Activated CD4-positive, alpha-beta T cell treated with anti-CD3 and anti-CD28 coated beads for 36 hours (primary cell): ENCODE data around the gene EEFSEC. TPM values are rescaled to one million over a fixed set of nuclear protein-coding genes. Genes with fewer than 3 reads are reported as not detected.
A peak's percentile ranks its signal among the peaks of the same experiment; 100 is the strongest.

Experiments
- ATAC-seq: fragments of 200-7000 bp; cut with Tn5 transposase; one replicate; pipeline ENCODE4 v1.10.0; 2021; ENCODE audit warnings: mild to moderate bottlenecking, moderate library complexity
- CTCF ChIA-PET: fragments of 350-600 bp; sonication (Branson Sonifier 250); formaldehyde crosslinking; loops from one replicate; lab custom pipeline; 2021; ENCODE audit warnings: antibody characterized with exemption; lab: Charles Lee
- POLR2A ChIA-PET: fragments of 350-600 bp; sonication (Branson Sonifier 250); formaldehyde crosslinking; loops from one replicate; lab custom pipeline; 2021; ENCODE audit warnings: antibody characterized with exemption, inconsistent platforms; lab: Charles Lee
- DNase-seq: peaks from one replicate; pipeline ENCODE4 v3.0.0-alpha.2; 2020
- H3K27ac Mint-ChIP-seq: one replicate; pipeline ENCODE4 v1.8.0; 2021; ENCODE audit warnings: mixed read lengths
- H3K27me3 Mint-ChIP-seq: one replicate; pipeline ENCODE4 v1.8.0; 2021; ENCODE audit warnings: mixed read lengths
- H3K36me3 Mint-ChIP-seq: one replicate; pipeline ENCODE4 v1.8.0; 2021; ENCODE audit warnings: low read depth, mixed read lengths
- H3K4me1 Mint-ChIP-seq: one replicate; pipeline ENCODE4 v1.8.0; 2021; ENCODE audit warnings: mixed read lengths
- H3K4me3 Mint-ChIP-seq: one replicate; pipeline ENCODE4 v1.8.0; 2021; ENCODE audit warnings: mild to moderate bottlenecking, moderate library complexity, mixed read lengths
- H3K9me3 Mint-ChIP-seq: one replicate; pipeline ENCODE4 v1.8.0; 2021; ENCODE audit warnings: low read depth, mixed read lengths
- intact Hi-C, 2 experiments: fragments of 100-400 bp; cut with DNase I in 1 of 2; cut with micrococcal nuclease in 1 of 2; formaldehyde crosslinking; loops; one replicate each; pipeline versions ENCODE4 v1.14.2 to v1.15.1; 2022 to 2024; cut with DNase I, micrococcal nuclease
- total RNA-seq, 2 experiments: library from RNA; stranded (reverse); gene quantifications; one replicate each; pipeline ENCODE4 v1.2.3, GENCODE V29; 2021

EEFSEC gene
- total RNA-seq, 2 experiments from 2014 or later, result 19.6 to 20.7 TPM

DNA sequence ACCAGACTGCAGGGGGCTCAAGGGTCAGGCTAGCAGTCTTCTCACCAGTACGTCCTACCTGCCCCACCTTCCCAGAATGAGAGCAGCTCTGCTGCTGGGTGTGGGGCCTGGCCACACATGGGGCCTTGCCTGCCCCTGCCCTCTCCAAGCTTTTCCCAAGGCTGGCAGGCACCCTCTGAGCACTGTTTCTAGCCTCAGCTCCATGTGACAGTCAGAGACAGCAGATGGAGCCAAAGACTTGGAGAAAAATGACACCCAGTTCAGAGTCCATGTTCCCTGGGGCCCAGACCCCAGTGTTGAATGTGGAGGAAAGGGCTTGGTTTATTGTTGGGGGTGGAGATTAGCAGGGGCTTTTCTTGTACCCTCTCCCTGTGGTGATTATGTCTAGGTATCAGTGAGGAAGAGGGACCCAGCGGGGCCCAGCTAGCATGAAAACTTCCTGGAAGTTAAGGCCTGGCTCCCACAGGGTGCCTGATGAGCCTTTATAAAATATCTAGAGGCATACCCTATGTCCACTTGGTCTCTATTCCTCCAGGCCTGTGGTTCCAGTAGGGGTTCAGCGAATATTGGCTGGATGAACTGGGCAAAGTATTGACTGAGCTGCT, 153.8 kb downstream of the EEFSEC start:
- ChIA-PET POLR2A (no interaction called here), CTCF (interaction anchor here (0.6 to 1.8 kb wide), 5 partner anchors 10 to 703 kb away, joined by 3 to 4 read pairs (median 3); no protein-coding TSS in a partner anchor)
- intact Hi-C loops, result no loop called here
- ATAC-seq, result no peak
- Mint-ChIP-seq H3K27ac (no peak overlapping the region), H3K4me1 (peaks cover 10% of the 10 kb centered on the region), H3K27me3 (no peaks in the 10 kb centered on the region), H3K36me3 (peaks cover 16% of the 10 kb centered on the region), H3K9me3 (no peaks in the 10 kb centered on the region), H3K4me3 (no peak overlapping the region)
- DNase-seq, result no peak

DNA sequence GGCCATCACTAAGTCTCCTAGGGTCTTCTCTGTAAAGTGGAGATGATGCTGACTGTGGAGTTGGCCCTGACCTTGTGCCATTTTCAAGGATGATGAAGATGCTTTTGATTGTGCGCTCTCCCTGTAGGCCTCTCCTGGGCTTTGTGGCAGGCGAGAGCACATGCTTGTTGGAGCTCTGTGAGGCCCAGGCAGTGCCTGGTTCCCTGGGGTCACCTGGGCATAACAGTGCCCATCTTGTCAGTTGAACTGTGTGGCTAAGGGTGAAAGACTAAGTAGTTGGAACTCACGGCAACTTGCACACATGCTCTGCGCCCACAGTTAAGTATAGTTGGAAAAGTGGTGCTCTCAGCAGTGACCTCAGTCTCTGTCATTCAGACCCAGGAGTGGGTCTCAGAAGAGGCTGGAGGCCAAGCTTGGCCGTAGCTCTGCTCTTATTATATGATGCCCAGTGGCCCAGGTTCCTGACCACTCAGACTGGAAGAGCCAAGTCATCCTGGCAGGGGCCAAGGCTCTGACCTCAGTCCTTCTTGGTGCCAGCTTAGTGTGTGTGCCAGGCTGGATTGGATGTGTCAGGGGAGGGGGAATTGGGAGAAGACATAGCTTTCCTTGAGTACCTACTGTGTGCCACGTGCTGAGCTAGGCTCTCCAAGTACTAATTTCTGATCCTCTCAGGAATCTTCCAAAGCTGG, 154.6 kb downstream of the EEFSEC start:
- Mint-ChIP-seq H3K27me3 (no peaks in the 10 kb centered on the region), H3K36me3 (peaks cover 16% of the 10 kb centered on the region), H3K27ac (no peak overlapping the region), H3K9me3 (no peaks in the 10 kb centered on the region), H3K4me1 (peaks cover 11% of the 10 kb centered on the region), H3K4me3 (no peak overlapping the region)
- DNase-seq (no peak), ATAC-seq (no peak)
- intact Hi-C loops, result no loop called here
- CTCF ChIA-PET, result no interaction called here
- POLR2A ChIA-PET, result no interaction called here

- Mint-ChIP-seq H3K36me3 (peaks cover 12% of the 10 kb centered on the region), H3K9me3 (no peaks in the 10 kb centered on the region), H3K4me3 (no peak overlapping the region), H3K27me3 (no peaks in the 10 kb centered on the region), H3K27ac (no peak overlapping the region), H3K4me1 (peaks cover 21% of the 10 kb centered on the region)
- intact Hi-C loops, result no loop called here
- DNase-seq, result no peak
- ChIA-PET POLR2A (no interaction called here), CTCF (interaction anchor here (1.4 kb wide), 1 partner anchor 11 kb away, joined by 5 read pairs; no protein-coding TSS in a partner anchor)
- ATAC-seq, result no peak
Measured at GRCh38 chr3:128309026-128309425, 155.7 kb downstream of the EEFSEC start.

DNA sequence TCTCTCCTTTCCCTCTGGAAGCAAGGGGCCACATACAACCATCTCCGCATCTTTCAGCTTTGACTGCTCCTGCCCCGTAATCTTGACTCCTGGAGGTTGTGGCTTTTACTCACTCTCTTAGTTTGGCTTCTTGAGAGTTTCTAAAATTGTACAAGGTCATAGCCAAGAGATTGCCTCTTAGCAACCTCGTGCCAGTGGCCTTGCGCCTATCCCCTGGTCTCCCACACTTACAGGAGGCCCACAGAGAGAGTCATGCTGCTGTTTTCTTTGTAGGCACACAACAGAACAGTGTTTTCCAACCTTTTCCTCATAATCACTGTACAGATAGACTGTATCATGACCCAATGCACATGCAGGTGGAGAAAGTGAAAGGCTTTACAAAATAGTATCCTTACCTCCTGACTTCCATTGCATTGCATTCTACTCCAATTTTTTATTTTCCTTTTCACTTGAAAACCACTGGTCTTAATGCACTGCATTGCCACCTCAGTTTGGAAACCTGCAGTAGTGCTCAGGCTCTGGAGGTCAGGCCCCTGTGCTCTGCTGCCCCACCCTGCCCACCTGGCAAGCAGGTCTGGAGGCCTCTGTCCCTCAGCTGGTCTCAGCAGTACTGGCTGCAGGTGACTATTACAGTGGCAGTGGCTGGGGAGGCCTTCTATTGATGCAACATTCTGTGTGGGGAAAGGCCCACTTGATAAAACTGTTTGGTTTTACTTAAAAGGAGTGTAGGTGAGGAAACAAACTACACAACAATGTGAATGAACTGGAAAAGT, 157.2 kb downstream of the EEFSEC start:
- Mint-ChIP-seq H3K27me3 (no peaks in the 10 kb centered on the region), H3K36me3 (peaks cover 8% of the 10 kb centered on the region), H3K9me3 (no peaks in the 10 kb centered on the region), H3K4me3 (no peak overlapping the region), H3K4me1 (peaks cover 34% of the 10 kb centered on the region), H3K27ac (no peak overlapping the region)
- ATAC-seq (no peak), DNase-seq (no peak)
- POLR2A ChIA-PET, result no interaction called here
- CTCF ChIA-PET, result interaction anchor here (1.2 to 1.6 kb wide), 2 partner anchors 8 to 10 kb away, joined by 5 read pairs; no protein-coding TSS in a partner anchor
- intact Hi-C loops, result loop anchor here in 1 of 2 experiments (5.0 kb wide), 1 partner anchor 138 kb away; no protein-coding TSS in a partner anchor

DNA sequence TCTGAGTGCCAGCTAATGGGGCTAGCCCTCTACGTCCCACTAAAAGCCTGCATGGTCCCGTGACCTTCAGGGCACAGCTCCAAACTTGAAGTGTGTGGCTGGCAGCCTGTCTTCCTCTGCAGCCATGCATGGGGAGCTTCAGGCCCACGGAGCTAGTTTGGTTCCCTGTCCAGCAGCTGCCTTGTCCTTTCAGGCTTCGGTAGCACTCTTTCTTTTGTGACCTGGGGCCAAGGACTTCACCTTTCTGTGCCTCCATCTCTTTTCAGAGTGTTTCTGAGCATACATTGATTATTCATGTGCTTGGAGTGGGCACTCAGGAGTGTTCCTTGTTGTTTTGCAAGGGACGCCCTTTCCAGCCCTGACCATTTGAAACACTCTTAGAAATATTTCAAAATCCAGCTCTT, 158.2 kb downstream of the EEFSEC start:
- Mint-ChIP-seq H3K4me1 (peaks cover 44% of the 10 kb centered on the region), H3K36me3 (peaks cover 8% of the 10 kb centered on the region), H3K27ac (no peak overlapping the region), H3K4me3 (no peak overlapping the region), H3K9me3 (no peaks in the 10 kb centered on the region), H3K27me3 (no peaks in the 10 kb centered on the region)
- intact Hi-C loops, result loop anchor here in 1 of 2 experiments (5.0 kb wide), 1 partner anchor 139 kb away; no protein-coding TSS in a partner anchor
- ATAC-seq (no peak), DNase-seq (no peak)
- POLR2A ChIA-PET, result no interaction called here
- CTCF ChIA-PET, result interaction anchor here (1.2 to 1.6 kb wide), 3 partner anchors 9 to 11 kb away, joined by 5 read pairs; no protein-coding TSS in a partner anchor

DNA sequence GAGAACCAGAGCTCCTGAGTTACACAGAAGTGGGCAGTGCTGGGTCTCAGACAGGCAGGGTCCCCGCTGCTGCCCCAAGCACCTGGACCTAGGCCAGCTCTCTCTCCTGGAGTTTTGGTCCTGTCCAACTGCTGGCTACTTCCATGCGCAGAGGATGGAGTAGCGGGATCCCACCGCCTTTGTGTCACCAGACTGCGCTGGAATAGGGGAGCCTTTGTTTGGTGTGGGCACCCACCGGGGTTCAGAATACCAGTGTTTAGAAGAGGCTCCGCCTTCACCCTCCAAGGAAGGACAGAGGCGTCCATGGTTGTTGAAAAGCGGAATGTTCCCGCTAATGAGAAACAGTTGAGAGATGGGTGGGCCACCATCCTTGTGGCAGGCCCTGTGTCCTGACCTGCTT, 159.0 kb downstream of the EEFSEC start:
- POLR2A ChIA-PET, result no interaction called here
- no peak overlapping the region for H3K4me3 Mint-ChIP-seq
- CTCF ChIA-PET, result interaction anchor here (1.6 kb wide), 2 partner anchors 10 to 12 kb away, joined by 5 read pairs; no protein-coding TSS in a partner anchor

DNA sequence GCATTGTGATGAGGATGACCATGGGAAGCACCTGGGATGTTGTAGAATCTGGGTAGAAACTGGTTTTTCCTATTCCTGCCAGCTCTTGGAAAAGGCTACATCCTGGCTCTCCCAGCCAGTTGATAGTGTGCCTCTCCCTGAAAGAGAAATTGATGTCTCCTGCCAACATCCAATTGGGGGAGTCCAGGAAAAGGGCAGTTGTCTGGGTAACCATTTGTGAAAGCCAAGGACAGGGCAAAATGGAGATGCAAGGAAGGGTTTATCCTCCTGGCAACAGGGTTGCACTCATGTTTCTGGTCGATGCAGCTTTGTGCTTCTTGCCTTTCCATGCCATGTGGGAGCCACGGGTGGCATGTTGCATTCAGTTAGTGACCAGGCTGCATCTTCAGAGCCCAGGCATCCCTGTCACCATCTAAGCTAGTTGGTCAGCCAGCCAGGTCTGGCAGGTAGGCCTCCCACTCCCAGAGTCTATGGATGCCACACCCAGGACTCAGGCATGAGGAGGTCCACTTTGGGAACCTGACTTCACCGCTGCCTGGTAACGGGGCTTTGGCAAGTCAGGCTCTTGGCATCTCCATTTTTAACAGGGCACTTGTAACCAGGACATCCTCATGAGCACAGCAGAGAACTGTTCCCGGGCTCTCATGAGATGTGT, 159.9 kb downstream of the EEFSEC start:
- no peak for ATAC-seq
- DNase-seq, result no peak
- POLR2A ChIA-PET, result no interaction called here
- intact Hi-C loops, result loop anchor here in 1 of 2 experiments (5.0 kb wide), 1 partner anchor 141 kb away; no protein-coding TSS in a partner anchor
- no peak overlapping the region for H3K4me3 Mint-ChIP-seq
- H3K27me3 Mint-ChIP-seq, result no peaks in the 10 kb centered on the region
- H3K27ac Mint-ChIP-seq, result no peak overlapping the region
- CTCF ChIA-PET, result no interaction called here
- peaks cover 61% of the 10 kb centered on the region for H3K4me1 Mint-ChIP-seq
- peaks cover 13% of the 10 kb centered on the region for H3K36me3 Mint-ChIP-seq
- H3K9me3 Mint-ChIP-seq, result no peaks in the 10 kb centered on the region

More for the DNA sequence above, 159.0 kb downstream of the EEFSEC start:
- peaks cover 11% of the 10 kb centered on the region for H3K36me3 Mint-ChIP-seq
- H3K4me1 Mint-ChIP-seq, result peaks cover 52% of the 10 kb centered on the region
- DNase-seq (no peak), ATAC-seq (no peak)
- no peaks in the 10 kb centered on the region for H3K9me3 Mint-ChIP-seq
- no peak overlapping the region for H3K27ac Mint-ChIP-seq
- no peaks in the 10 kb centered on the region for H3K27me3 Mint-ChIP-seq
- intact Hi-C loops, result loop anchor here in 1 of 2 experiments (5.0 kb wide), 1 partner anchor 140 kb away; no protein-coding TSS in a partner anchor

GRCh38 chr3:128313935-128314334, 160.7 kb downstream of the EEFSEC start:
- Mint-ChIP-seq H3K27ac (no peak overlapping the region), H3K36me3 (peaks cover 10% of the 10 kb centered on the region), H3K27me3 (no peaks in the 10 kb centered on the region), H3K9me3 (no peaks in the 10 kb centered on the region), H3K4me3 (no peak overlapping the region), H3K4me1 (peaks cover 67% of the 10 kb centered on the region)
- intact Hi-C loops, result loop anchor here in 1 of 2 experiments (5.0 kb wide), 1 partner anchor 142 kb away; no protein-coding TSS in a partner anchor
- DNase-seq (no peak), ATAC-seq (no peak)
- CTCF ChIA-PET, result interaction anchor here (0.9 kb wide), 1 partner anchor 9 kb away, joined by 3 read pairs; no protein-coding TSS in a partner anchor
- POLR2A ChIA-PET, result no interaction called here

- ChIA-PET POLR2A (no interaction called here), CTCF (interaction anchor here (0.6 kb wide), 1 partner anchor 23 kb away, joined by 3 read pairs; no protein-coding TSS in a partner anchor)
- intact Hi-C loops, result loop anchor here in 1 of 2 experiments (5.0 kb wide), 1 partner anchor 238 kb away; no protein-coding TSS in a partner anchor
Measured at GRCh38 chr3:128315313-128315712, 162.0 kb downstream of the EEFSEC start.

DNA sequence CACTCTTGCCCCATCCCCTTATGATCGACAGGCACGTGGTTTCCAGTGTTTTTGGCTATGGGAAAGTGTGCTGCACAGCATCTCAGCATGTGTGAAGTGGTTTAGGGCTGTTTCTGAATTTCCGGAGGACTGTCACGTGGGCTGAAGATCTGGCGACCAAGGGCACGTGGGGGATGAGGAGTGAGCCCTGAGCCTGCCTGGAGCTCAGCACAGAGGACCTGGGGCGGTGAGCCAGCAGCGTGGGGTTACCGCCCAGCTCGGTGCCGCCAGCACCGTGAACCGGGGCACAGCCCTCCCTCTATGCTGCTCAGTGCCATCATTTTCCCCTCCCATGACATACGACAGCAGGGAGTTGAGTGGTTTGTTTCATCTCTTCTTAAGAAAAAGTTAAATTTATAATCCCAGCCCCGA, 163.2 kb downstream of the EEFSEC start:
- Mint-ChIP-seq H3K9me3 (no peaks in the 10 kb centered on the region), H3K27me3 (no peaks in the 10 kb centered on the region), H3K27ac (peak overlapping the region; percentile 79), H3K4me1 (peaks cover 67% of the 10 kb centered on the region), H3K4me3 (peak overlapping the region; percentile 0), H3K36me3 (peaks cover 5% of the 10 kb centered on the region)
- ChIA-PET CTCF (no interaction called here), POLR2A (no interaction called here)
- intact Hi-C loops, result loop anchor here in 1 of 2 experiments (5.0 kb wide), 1 partner anchor 239 kb away; no protein-coding TSS in a partner anchor
- peak; percentile 93 for ATAC-seq
- DNase-seq, result peak; percentile 73

More at GRCh38 chr3:128315313-128315712, 162.0 kb downstream of the EEFSEC start:
- Mint-ChIP-seq H3K27ac (no peak overlapping the region), H3K27me3 (no peaks in the 10 kb centered on the region), H3K36me3 (peaks cover 6% of the 10 kb centered on the region), H3K4me3 (no peak overlapping the region), H3K4me1 (peaks cover 66% of the 10 kb centered on the region), H3K9me3 (no peaks in the 10 kb centered on the region)
- DNase-seq (no peak), ATAC-seq (no peak)
